HepG2 (cell line): ENCODE measurements around the gene UBTF. TPM values are rescaled to one million over a fixed set of nuclear protein-coding genes. Genes with fewer than 3 reads are reported as not detected.

Experiments
- ATAC-seq: fragments of 200-7000 bp; cut with Tn5 transposase; 3 replicates; pipeline ENCODE4 v1.9.1; 2020; ENCODE audit warnings: mild to moderate bottlenecking, moderate library complexity
- BruUV-seq: library from RNA; stranded (reverse); fragments of 400-500 nt; replicated peaks from 2 replicates; lab custom pipeline; 2021; lab: Mats Ljungman, UMichigan
- CTCF ChIA-PET: fragments of 300-600 bp; formaldehyde crosslinking; extraction: SDS; loops from one replicate; lab custom pipeline; 2021; ENCODE audit warnings: low total read pairs, inconsistent platforms, low intra/inter-chr PET ratio; lab: Yijun Ruan, JAX
- POLR2A ChIA-PET: fragments of 350-600 bp; sonication (Branson Sonifier 250); formaldehyde crosslinking; loops from one replicate; lab custom pipeline; 2020; ENCODE audit warnings: antibody characterized with exemption, inconsistent platforms; lab: Yijun Ruan, JAX
- DNase-seq: peaks from one replicate; pipeline ENCODE4 v3.0.0-alpha.2; 2015; ENCODE audit warnings: low spot score
- FAIRE-seq: peaks from 3 replicates; lab custom pipeline; 2011; peaks lifted over from hg19 to GRCh38; lab: Jason Lieb, UNC
- H2AFZ ChIP-seq: one replicate; pipeline ENCODE4 v1.6.1; 2011; ENCODE audit warnings: low read length, inconsistent platforms
- H3K27ac ChIP-seq: fragments of 300-600 bp; 3 replicates; pipeline ENCODE4 v1.8.0; 2011; ENCODE audit warnings: mixed run types, mild to moderate bottlenecking, mixed read lengths, low read length, inconsistent platforms; ENCODE audit not compliant: insufficient read depth; ENCODE audit errors: extremely low read length
- H3K27me3 ChIP-seq, 2 experiments: fragments of 200-600 bp in 1 of 2; 2 replicates in 1 of 2; 3 replicates in 1 of 2; pipeline versions ENCODE4 v1.6.0 to v1.8.0; 2011; ENCODE audit warnings: low read length in 2 of 2, mild to moderate bottlenecking in 2 of 2, moderate library complexity in 2 of 2, inconsistent platforms in 1 of 2; ENCODE audit not compliant: insufficient read depth in 2 of 2, control insufficient read depth in 1 of 2
- H3K36me3 ChIP-seq, 2 experiments: fragments of 200-600 bp in 1 of 2; replicated peaks in 1 of 2; 2 replicates in 1 of 2; 3 replicates in 1 of 2; pipeline versions ENCODE4 v1.5.1 to v1.8.0; 2011; ENCODE audit warnings: low read length in 2 of 2, inconsistent platforms in 1 of 2; ENCODE audit not compliant: insufficient read depth in 2 of 2, control insufficient read depth in 1 of 2
- H3K4me1 ChIP-seq: 2 replicates; pipeline ENCODE4 v1.5.1; 2012; ENCODE audit warnings: low read length, inconsistent platforms; ENCODE audit not compliant: insufficient read depth
- H3K4me2 ChIP-seq: 2 replicates; pipeline ENCODE4 v1.6.0; 2011; ENCODE audit warnings: low read depth, low read length, inconsistent platforms
- H3K4me3 ChIP-seq, 3 experiments: fragments of 200-600 bp in 1 of 3; sonication (generic), shearing (Covaris generic) in 1 of 3; replicated peaks in 1 of 3; 2 replicates each; pipeline ENCODE4 v1.5.1; 2011 to 2016; ENCODE audit warnings: low read length in 3 of 3, inconsistent platforms in 2 of 3, low read depth in 2 of 3, mild to moderate bottlenecking in 2 of 3, control low read depth in 1 of 3, mixed read lengths in 1 of 3; ENCODE audit not compliant: insufficient read depth in 1 of 3
- H3K79me2 ChIP-seq: one replicate; pipeline ENCODE4 v1.6.1; 2011; ENCODE audit warnings: low read length, inconsistent platforms; ENCODE audit not compliant: insufficient read depth
- H3K9ac ChIP-seq: 2 replicates; pipeline ENCODE4 v1.6.0; 2011; ENCODE audit warnings: mild to moderate bottlenecking, low read depth, low read length, inconsistent platforms; ENCODE audit not compliant: insufficient read depth
- H3K9me3 ChIP-seq: 2 replicates; pipeline ENCODE4 v1.5.1; 2012; ENCODE audit warnings: mild to moderate bottlenecking, low read length
- H4K20me1 ChIP-seq: 2 replicates; pipeline ENCODE4 v1.6.0; 2011; ENCODE audit warnings: inconsistent platforms, mild to moderate bottlenecking, low read length, moderate library complexity; ENCODE audit not compliant: insufficient read depth
- ARNT2 ChIP-seq: sonication (generic); formaldehyde crosslinking; IDR thresholded peaks from 2 replicates; pipeline ENCODE4 v1.8.0; 2022; ENCODE audit warnings: mild to moderate bottlenecking, low read depth, missing genetic modification reagents, moderate library complexity
- CREM ChIP-seq, 2 experiments: sonication (generic) in 1 of 2; formaldehyde crosslinking in 1 of 2; IDR thresholded peaks; 2 replicates each; pipeline versions ENCODE4 v1.4.0 to v1.6.1; 2016 to 2020; ENCODE audit warnings: antibody characterized with exemption in 1 of 2, mild to moderate bottlenecking in 1 of 2, missing genetic modification reagents in 1 of 2
- FOSL1 ChIP-seq: sonication (generic); formaldehyde crosslinking; IDR thresholded peaks from 2 replicates; pipeline ENCODE4 v1.9.0; 2021; ENCODE audit warnings: missing genetic modification reagents, borderline replicate concordance
- IRF2 ChIP-seq: IDR thresholded peaks from 2 replicates; pipeline ENCODE4 v1.6.1; 2018; ENCODE audit warnings: missing genetic modification reagents, missing compliant biosample characterization
- JUN ChIP-seq: sonication (generic); formaldehyde crosslinking; IDR thresholded peaks from 2 replicates; pipeline ENCODE4 v1.4.0; 2020; ENCODE audit warnings: mild to moderate bottlenecking, missing genetic modification reagents
- KDM2A ChIP-seq: sonication (generic); formaldehyde crosslinking; IDR thresholded peaks from 2 replicates; pipeline ENCODE4 v1.4.0; 2020; ENCODE audit warnings: low read depth, missing genetic modification reagents, borderline replicate concordance
- NAIF1 ChIP-seq: sonication (generic); formaldehyde crosslinking; IDR thresholded peaks from 2 replicates; pipeline ENCODE4 v1.5.0; 2020; ENCODE audit warnings: mild to moderate bottlenecking, missing genetic modification reagents, borderline replicate concordance
- TEAD3 ChIP-seq: optimal IDR thresholded peaks from 2 replicates; pipeline ENCODE3; 2016; ENCODE audit warnings: borderline replicate concordance
- ZNF180 ChIP-seq: sonication (generic); formaldehyde crosslinking; IDR thresholded peaks from 2 replicates; pipeline ENCODE4 v1.4.0; 2020; ENCODE audit warnings: low read depth, missing genetic modification reagents, borderline replicate concordance
- ZNF251 ChIP-seq: sonication (generic); formaldehyde crosslinking; IDR thresholded peaks from 2 replicates; pipeline ENCODE4 v1.9.0; 2021; ENCODE audit warnings: mild to moderate bottlenecking, missing genetic modification reagents
- ZNF557 ChIP-seq: sonication (generic); formaldehyde crosslinking; IDR thresholded peaks from 2 replicates; pipeline ENCODE4 v1.4.0; 2020; ENCODE audit warnings: missing genetic modification reagents
- ZNF749 ChIP-seq: sonication (generic); formaldehyde crosslinking; IDR thresholded peaks from 2 replicates; pipeline ENCODE4 v1.8.0; 2022; ENCODE audit warnings: mild to moderate bottlenecking, missing genetic modification reagents, moderate library complexity, borderline replicate concordance
- ZNF768 ChIP-seq: sonication (generic); formaldehyde crosslinking; IDR thresholded peaks from 2 replicates; pipeline ENCODE4 v1.4.0; 2020; ENCODE audit warnings: missing genetic modification reagents
- ZNF790 ChIP-seq: sonication (generic); formaldehyde crosslinking; IDR thresholded peaks from 2 replicates; pipeline ENCODE4 v1.8.0; 2022; ENCODE audit warnings: missing genetic modification reagents, mild to moderate bottlenecking, borderline replicate concordance
- ZNF816 ChIP-seq: sonication (generic); formaldehyde crosslinking; IDR thresholded peaks from 2 replicates; pipeline ENCODE4 v1.8.0; 2022; ENCODE audit warnings: missing genetic modification reagents, mild to moderate bottlenecking, borderline replicate concordance
- ZSCAN22 ChIP-seq: sonication (generic); formaldehyde crosslinking; IDR thresholded peaks from 2 replicates; pipeline ENCODE4 v1.4.0; 2020; ENCODE audit warnings: mild to moderate bottlenecking, missing genetic modification reagents
- WGBS: methylation state at CpG from one replicate; pipeline ENCODE4 v1.1.6; 2017; ENCODE audit warnings: low lambda C conversion rate; 5-methylcytosine and 5-hydroxymethylcytosine counted together
- in situ Hi-C: cut with HindIII; loops from 2 replicates; pipeline ENCODE4 v1.10.0; 2017; ENCODE audit warnings: low pct_unique_long_range_greater_than_20kb; ENCODE audit not compliant: extremely low pct_ligation_motif_present
- intact Hi-C: fragments of 100-400 bp; cut with micrococcal nuclease; formaldehyde crosslinking; loops from one replicate; pipeline ENCODE4 v1.10.0; 2022; ENCODE audit not compliant: unreplicated experiment
- polyA plus RNA-seq, 8 experiments: library from polyadenylated mRNA; depleted of rRNA in 3 of 8; stranded (reverse) in 7 of 8; unstranded in 1 of 8; fragments of >200 nt; fragmentation: Illumina TruSeq in 4 of 8; extraction: Trizol in 4 of 8; gene quantifications; 2 replicates each; pipeline versions ENCODE4 v1.2.1 to v1.2.3, GENCODE V29; 2011 to 2016; ENCODE audit warnings: low read depth in 4 of 8, missing spikeins in 1 of 8, mixed read lengths in 1 of 8; ENCODE audit not compliant: insufficient read depth in 1 of 8
- total RNA-seq, 5 experiments: library from RNA; depleted of rRNA; stranded (reverse); fragments of >200 nt; fragmentation: Illumina TruSeq; extraction: Trizol; gene quantifications; 2 replicates each; pipeline ENCODE4 v1.2.3, GENCODE V29; 2016; ENCODE audit warnings: low read depth in 1 of 5
- TF ChIP-seq, protein P1 (sequence below): sonication (generic); formaldehyde crosslinking; IDR thresholded peaks from 2 replicates; pipeline ENCODE4 v1.4.0; 2020; ENCODE audit warnings: missing genetic modification reagents, mild to moderate bottlenecking, borderline replicate concordance
- TF ChIP-seq, protein P2 (sequence below): sonication (generic); formaldehyde crosslinking; IDR thresholded peaks from 2 replicates; pipeline ENCODE4 v1.4.0; 2020; ENCODE audit warnings: mild to moderate bottlenecking, low read depth, missing genetic modification reagents
- TF ChIP-seq, protein P3 (sequence below): sonication (generic); formaldehyde crosslinking; IDR thresholded peaks from 2 replicates; pipeline ENCODE4 v1.5.0; 2020; ENCODE audit warnings: mild to moderate bottlenecking, missing genetic modification reagents

Gene UBTF
- total and polyA plus RNA-seq, 2 of the 13 experiments (the other 11 are each of a cell fraction or from before 2014, with no cell fraction given) = 15.2 to 60.9 TPM

DNA sequence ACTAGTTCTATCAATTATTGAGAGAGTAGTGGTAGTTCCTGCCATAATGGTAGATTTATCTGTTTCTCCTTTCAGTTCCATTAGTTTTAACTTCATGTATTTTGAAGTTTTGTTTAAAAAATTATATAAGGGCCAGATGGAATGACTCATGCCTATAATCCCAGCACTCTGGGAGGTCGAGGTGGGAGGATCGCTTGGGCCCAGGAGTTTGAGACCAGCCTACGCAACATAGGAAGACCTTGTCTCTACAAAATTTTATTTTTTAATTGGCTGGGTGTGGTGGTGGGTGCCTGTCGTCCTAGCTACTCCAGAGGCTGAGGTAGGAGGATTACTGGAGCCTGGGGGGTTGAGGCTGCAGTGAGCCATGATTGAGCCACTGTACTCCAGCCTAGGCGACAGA lies 14.1 kb upstream of the UBTF start:
- FAIRE-seq (no peak), DNase-seq (no peak), ATAC-seq (no peak)
- Histone ChIP-seq H3K27me3 (peaks cover 0 to 28% of the 10 kb centered on the region in 2 experiments; a peak in 3 of 5 replicates), H3K36me3 (no peaks in the 10 kb centered on the region), H3K9ac (no peak overlapping the region), H2AFZ (no peak overlapping the region), H3K4me2 (no peak overlapping the region), H3K4me3 (no peak overlapping the region), H3K4me1 (no peaks in the 10 kb centered on the region), H3K27ac (no peak overlapping the region), H3K79me2 (no peaks in the 10 kb centered on the region), H4K20me1 (no peaks in the 10 kb centered on the region), H3K9me3 (no peaks in the 10 kb centered on the region)
- in situ Hi-C loops (no loop called here), intact Hi-C loops (no loop called here)
- ChIA-PET POLR2A (no interaction called here), CTCF (no interaction called here)
- TF ChIP-seq FOSL1 (CRISPR knock-in tag) = no peak
- no peak for TF ChIP-seq NAIF1 (CRISPR knock-in tag)
- no peak for TF ChIP-seq JUN (CRISPR knock-in tag)
- TF ChIP-seq KDM2A (CRISPR knock-in tag) = no peak
- TF ChIP-seq ZNF768 = no peak
- no peak for TF ChIP-seq CREM (IDR thresholded peaks at IDR 0.05)
- no peak for TF ChIP-seq CREM (CRISPR knock-in tag; IDR thresholded peaks at IDR 0.05)
- no peak for TF ChIP-seq IRF2 (CRISPR knock-in tag)
- no peak for TF ChIP-seq ZNF749 (CRISPR knock-in tag)
- no peak for TF ChIP-seq TEAD3 (CRISPR knock-in tag)
- no peak for TF ChIP-seq ZNF251 (CRISPR knock-in tag)
- no peak for TF ChIP-seq ZNF816 (CRISPR knock-in tag)
- no peak for TF ChIP-seq ZSCAN22 (CRISPR knock-in tag)
- TF ChIP-seq, protein P1, sequence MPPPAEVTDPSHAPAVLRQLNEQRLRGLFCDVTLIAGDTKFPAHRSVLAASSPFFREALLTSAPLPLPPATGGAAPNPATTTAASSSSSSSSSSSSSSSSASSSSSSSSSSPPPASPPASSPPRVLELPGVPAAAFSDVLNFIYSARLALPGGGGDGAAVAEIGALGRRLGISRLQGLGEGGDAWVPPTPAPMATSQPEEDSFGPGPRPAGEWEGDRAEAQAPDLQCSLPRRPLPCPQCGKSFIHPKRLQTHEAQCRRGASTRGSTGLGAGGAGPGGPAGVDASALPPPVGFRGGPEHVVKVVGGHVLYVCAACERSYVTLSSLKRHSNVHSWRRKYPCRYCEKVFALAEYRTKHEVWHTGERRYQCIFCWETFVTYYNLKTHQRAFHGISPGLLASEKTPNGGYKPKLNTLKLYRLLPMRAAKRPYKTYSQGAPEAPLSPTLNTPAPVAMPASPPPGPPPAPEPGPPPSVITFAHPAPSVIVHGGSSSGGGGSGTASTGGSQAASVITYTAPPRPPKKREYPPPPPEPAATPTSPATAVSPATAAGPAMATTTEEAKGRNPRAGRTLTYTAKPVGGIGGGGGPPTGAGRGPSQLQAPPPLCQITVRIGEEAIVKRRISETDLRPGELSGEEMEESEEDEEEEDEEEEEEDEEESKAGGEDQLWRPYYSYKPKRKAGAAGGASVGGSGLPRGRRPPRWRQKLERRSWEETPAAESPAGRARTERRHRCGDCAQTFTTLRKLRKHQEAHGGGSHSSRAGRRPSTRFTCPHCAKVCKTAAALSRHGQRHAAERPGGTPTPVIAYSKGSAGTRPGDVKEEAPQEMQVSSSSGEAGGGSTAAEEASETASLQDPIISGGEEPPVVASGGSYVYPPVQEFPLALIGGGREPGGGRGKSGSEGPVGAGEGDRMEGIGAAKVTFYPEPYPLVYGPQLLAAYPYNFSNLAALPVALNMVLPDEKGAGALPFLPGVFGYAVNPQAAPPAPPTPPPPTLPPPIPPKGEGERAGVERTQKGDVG (CRISPR knock-in tag) = no peak
- TF ChIP-seq ZNF180 (CRISPR knock-in tag) = no peak
- TF ChIP-seq ZNF790 = no peak
- TF ChIP-seq, protein P2, sequence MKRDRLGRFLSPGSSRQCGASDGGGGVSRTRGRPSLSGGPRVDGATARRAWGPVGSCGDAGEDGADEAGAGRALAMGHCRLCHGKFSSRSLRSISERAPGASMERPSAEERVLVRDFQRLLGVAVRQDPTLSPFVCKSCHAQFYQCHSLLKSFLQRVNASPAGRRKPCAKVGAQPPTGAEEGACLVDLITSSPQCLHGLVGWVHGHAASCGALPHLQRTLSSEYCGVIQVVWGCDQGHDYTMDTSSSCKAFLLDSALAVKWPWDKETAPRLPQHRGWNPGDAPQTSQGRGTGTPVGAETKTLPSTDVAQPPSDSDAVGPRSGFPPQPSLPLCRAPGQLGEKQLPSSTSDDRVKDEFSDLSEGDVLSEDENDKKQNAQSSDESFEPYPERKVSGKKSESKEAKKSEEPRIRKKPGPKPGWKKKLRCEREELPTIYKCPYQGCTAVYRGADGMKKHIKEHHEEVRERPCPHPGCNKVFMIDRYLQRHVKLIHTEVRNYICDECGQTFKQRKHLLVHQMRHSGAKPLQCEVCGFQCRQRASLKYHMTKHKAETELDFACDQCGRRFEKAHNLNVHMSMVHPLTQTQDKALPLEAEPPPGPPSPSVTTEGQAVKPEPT (CRISPR knock-in tag) = no peak
- no peak for TF ChIP-seq ZNF557 (CRISPR knock-in tag)
- TF ChIP-seq, protein P3, sequence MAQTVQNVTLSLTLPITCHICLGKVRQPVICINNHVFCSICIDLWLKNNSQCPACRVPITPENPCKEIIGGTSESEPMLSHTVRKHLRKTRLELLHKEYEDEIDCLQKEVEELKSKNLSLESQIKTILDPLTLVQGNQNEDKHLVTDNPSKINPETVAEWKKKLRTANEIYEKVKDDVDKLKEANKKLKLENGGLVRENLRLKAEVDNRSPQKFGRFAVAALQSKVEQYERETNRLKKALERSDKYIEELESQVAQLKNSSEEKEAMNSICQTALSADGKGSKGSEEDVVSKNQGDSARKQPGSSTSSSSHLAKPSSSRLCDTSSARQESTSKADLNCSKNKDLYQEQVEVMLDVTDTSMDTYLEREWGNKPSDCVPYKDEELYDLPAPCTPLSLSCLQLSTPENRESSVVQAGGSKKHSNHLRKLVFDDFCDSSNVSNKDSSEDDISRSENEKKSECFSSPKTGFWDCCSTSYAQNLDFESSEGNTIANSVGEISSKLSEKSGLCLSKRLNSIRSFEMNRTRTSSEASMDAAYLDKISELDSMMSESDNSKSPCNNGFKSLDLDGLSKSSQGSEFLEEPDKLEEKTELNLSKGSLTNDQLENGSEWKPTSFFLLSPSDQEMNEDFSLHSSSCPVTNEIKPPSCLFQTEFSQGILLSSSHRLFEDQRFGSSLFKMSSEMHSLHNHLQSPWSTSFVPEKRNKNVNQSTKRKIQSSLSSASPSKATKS (CRISPR knock-in tag) = no peak
- no peak for TF ChIP-seq ARNT2 (CRISPR knock-in tag)
- BruUV-seq = no TSS peak
- whole genome bisulfite sequencing = 50% methylated on average over 5 of the region's 5 CpGs
